NCI-H226 (cell line): ENCODE data around the gene PCDHA2.
"Not testable (repeated sequence)": the region's sequence is repeated elsewhere in the genome, so short reads cannot be mapped to it uniquely, and the experiment has no call there.

ENCODE experiments used
- DNase-seq: peaks from one replicate; pipeline ENCODE4 v3.0.0-alpha.2; 2015

The PCDHA2 gene

DNA sequence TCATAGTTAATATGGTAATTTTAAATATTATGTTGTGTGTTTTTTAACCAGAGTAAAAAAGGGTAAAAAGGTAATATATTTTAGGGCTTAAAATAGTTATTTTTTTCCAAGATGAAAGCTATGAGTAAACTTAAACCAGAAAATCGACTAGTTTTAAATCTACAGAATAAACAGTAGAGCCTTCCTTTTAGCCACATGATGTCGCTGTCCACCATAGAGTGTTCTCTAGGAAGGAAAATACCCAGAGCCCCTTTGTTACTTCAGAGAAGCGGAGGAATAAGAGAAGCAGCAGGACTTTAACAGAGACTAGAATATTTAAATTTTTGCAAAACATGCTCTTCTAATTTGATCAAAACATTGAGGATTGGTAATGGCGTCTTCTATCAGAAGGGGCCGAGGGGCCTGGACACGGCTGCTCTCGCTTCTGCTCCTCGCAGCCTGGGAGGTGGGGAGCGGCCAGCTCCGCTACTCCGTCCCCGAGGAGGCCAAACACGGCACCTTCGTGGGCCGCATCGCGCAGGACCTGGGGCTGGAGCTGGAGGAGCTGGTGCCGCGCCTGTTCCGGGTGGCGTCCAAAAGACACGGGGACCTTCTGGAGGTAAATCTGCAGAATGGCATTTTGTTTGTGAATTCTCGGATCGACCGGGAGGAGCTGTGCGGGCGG is at the start of gene PCDHA2:
Gene PCDHA2, plus strand, starts transcription at position 258 of the 664 bp plus-strand sequence.
- DNase-seq, result no peak

DNA sequence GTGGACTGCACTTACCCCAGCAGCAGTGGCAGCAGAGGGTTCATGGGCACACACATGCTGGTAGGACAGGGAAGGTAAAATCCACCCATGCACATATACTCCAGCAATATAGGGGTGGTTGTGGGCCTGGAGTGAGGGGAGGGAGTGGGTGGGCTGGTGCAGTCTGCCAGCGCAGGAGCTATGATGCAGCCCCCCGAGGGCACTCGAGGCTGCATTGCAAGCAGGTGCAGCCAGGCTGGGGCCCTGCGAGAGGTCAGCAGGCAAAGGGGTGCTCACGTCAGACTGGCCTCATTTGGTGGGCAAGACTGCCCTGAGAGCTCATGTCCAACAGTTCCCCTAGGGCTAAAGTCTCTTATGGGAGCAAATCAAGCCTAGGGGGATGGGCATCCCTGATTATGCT is 41.1 kb upstream of the PCDHA2 start:
- no peak for DNase-seq

DNA sequence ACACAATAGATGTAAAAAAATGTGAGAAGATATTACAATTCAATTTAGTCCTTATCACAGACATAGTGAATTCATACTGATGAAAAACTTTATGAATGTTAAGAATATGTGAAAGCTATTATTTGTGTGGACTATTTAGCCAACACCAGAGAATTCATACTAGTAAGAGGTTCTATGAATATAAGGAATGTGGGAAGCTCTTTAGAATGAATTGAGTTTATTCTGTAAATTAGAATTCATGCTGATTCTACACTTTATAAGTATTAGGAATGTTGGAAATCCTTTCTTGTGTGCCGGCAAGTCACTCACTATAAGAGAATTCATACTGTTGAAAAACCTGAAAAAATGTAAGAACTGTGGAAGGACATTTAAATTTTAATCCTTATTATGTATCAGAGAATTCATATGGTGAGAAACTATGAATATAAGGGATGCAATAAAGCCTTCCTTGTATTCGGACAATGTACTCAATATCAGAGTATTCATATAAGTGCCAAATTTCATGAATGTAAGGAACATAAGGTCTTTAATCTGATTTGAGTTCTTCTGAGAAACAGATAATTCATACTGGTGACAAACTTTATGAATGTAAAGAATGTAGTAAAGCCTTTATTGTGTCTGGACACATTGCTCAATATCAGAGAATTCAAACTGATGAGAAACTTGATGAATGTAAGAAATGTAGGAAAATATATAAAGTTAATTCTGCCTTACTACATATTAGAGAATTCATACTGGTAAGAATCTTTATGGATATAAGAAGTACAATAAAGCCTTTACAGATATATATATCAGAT is 30.3 kb upstream of the PCDHA2 start:
- DNase-seq, result no peak

DNA sequence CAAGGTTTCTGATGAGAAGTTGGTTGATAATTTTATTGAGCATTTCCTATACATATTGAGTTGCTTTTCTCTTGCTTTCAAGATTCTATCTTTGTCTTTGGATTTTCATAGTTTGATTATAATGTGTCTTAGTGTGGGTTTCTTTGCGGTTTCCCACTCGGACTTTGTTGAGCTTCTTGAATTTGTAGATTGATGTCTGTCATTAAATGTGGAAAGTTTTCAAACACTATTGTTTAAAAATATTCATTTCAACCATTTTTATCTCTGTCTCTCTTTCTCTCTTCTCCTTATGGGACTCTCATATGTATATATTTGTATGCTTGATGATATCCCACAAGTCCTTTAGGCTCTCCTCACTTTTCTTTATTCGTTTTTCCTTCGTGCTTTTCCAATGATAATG is 27.2 kb upstream of the PCDHA2 start:
- no peak for DNase-seq

DNA sequence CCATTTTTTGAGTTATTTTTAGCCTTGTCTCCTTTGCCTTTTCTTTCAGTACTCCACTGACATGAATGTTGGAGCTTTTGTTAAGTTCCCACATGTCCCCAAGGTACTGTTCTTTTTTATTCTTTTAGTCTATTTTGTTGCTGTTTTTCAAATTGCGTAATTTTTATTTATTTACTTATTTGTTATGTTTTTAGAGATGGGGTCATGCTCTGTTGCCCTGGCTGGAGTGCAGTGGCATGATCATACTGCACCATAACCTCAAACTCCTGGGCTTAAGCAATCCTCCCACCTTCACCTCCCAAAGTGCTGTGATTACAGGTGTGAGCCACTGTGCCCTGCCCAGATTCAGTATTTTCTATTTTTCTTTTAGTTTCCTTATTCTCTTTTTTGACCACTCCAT is 14.1 kb upstream of the PCDHA2 start:
- no peak for DNase-seq

DNA sequence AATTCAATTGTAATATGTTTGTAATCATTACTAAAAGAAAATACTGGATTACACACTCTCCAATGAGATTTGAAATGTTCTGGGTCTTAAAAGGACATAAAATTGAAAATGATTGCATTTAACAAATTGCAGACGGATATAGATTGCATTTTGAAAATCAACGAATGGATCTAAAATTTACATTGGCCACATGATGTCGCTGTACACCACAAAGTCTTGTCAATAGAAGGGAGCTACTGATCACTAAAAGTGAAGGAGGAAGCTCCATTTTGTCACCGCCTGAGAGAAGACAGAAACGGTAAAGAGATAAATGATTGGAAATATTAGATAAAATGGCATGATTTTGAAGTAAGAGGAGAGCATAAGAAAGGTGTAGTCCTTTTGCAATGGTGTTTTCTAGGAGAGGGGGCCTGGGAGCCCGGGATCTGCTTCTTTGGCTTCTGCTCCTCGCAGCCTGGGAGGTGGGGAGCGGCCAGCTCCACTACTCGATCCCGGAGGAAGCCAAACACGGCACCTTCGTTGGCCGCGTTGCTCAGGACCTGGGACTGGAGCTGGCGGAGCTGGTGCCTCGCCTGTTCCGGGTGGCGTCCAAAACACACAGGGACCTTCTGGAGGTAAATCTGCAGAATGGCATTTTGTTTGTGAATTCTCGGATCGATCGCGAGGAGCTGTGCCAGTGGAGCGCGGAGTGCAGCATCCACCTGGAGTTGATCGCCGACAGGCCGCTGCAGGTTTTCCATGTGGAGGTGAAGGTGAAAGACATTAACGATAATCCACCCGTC is 8.6 kb upstream of the PCDHA2 start, which contains the start of gene PCDHA1:
Gene PCDHA1, plus strand, starts transcription at position 236 of the 782 bp plus-strand sequence.
- no peak for DNase-seq

DNA sequence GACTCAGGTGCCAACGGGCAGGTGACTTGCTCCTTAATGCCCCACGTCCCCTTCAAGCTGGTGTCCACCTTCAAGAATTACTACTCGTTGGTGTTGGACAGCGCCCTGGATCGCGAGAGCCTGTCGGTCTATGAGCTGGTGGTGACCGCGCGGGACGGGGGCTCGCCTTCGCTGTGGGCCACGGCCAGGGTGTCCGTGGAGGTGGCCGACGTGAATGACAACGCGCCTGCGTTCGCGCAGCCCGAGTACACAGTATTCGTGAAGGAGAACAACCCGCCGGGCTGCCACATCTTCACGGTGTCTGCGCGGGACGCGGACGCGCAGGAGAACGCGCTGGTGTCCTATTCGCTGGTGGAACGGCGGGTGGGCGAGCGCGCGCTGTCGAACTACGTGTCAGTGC is 7.2 kb upstream of the PCDHA2 start:
- not testable (repeated sequence) for DNase-seq

DNA sequence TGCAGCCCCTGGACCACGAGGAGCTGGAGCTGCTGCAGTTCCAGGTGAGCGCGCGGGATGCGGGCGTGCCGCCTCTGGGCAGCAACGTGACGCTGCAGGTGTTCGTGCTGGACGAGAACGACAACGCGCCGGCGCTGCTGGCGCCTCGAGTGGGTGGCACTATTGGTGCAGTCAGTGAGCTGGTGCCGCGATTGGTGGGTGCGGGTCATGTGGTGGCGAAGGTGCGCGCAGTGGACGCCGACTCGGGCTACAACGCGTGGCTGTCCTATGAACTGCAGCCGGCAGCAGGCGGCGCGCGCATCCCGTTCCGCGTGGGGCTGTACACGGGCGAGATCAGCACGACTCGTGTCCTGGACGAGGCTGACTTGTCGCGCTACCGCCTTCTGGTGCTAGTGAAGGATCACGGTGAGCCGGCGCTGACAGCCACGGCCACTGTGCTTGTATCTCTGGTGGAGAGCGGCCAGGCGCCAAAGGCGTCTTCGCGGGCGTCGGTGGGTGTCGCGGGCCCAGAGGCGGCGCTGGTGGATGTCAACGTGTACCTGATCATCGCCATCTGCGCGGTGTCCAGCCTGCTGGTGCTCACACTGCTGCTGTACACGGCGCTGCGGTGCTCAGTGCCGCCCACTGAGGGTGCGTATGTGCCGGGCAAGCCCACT is 6.7 kb upstream of the PCDHA2 start:
- DNase-seq, result not testable (repeated sequence)

DNA sequence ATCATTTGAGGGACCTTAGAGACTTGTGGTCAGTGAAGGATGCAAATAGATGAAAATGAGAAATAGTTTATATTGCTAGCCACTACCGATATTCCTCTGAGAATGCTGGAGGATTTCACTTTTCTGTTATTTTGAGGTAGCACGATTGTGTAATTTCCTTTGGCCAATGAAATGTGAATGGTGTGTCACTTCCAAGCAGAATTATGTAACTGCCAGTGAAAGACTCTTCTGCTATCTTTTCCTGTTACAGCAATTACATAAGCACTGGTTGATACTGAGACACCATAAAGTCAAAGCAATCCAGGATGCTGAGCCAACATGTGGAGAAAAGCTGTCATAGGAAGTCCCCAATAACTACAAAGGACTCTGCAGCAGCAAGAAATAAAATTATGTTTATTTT is 3.6 kb upstream of the PCDHA2 start:
- no peak for DNase-seq

DNA sequence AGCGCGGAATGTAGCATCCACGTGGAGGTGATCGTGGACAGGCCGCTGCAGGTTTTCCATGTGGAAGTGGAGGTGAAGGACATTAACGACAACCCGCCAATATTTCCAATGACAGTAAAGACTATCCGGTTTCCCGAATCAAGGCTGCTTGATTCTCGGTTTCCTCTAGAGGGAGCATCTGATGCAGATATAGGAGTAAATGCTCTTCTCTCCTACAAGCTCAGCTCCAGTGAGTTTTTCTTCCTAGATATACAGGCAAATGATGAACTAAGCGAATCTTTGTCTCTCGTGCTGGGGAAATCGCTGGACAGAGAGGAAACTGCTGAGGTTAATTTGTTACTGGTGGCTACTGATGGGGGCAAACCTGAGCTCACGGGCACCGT is 598 bp downstream of the PCDHA2 start:
- DNase-seq, result no peak

DNA sequence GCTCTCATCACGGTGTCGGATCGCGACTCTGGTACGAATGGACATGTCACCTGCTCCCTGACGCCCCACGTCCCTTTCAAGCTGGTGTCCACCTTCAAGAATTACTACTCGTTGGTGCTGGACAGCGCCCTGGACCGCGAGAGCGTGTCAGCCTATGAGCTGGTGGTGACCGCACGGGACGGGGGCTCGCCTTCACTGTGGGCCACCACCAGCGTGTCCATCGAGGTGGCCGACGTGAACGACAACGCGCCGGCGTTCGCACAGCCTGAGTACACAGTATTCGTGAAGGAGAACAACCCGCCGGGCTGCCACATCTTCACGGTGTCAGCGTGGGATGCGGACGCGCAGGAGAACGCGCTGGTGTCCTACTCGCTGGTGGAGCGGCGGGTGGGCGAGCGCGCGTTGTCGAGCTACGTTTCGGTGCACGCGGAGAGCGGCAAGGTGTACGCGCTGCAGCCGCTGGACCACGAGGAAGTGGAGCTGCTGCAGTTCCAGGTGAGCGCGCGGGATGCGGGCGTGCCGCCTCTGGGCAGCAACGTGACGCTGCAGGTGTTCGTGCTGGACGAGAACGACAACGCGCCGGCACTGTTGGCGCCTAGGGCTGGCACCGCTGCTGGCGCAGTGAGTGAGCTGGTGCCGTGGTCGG is 1.5 kb downstream of the PCDHA2 start:
- not testable (repeated sequence) for DNase-seq

DNA sequence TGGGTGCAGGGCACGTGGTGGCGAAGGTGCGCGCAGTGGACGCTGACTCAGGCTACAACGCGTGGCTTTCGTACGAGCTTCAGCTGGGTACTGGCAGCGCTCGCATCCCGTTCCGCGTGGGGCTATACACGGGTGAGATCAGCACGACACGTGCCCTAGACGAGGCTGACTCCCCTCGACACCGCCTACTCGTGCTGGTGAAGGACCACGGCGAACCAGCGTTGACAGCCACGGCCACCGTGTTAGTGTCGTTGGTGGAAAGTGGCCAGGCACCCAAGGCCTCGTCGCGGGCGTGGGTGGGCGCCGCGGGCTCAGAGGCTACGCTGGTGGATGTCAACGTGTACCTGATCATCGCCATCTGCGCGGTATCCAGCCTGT is 2.1 kb downstream of the PCDHA2 start:
- DNase-seq, result no peak

DNA sequence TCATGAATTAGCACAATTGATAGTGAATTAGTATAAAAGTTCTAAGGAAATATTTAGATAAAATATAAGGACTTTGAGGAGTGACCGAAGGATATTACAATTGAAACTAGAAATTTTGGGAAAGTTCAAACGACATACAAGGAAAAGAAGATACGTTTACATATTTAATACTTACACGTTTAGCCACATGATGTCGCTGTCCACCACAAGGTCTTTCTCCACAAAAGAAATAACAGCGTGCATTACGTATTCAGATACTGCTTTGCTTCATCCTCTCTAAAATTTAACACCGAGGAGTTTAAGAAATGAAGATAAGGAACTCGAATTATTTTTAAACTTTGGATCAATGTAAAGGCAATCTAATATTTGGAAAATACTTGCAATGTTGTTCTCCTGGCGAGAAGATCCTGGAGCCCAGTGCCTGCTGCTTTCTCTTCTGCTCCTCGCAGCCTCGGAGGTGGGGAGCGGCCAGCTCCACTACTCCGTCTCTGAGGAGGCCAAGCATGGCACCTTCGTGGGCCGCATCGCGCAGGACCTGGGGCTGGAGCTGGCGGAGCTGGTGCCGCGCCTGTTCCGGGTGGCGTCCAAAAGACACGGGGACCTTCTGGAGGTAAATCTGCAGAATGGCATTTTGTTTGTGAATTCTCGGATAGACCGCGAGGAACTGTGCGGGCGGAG is 6.3 kb downstream of the PCDHA2 start, which contains the start of gene PCDHA3:
Gene PCDHA3, plus strand, starts transcription at position 242 of the 678 bp plus-strand sequence.
- DNase-seq, result no peak

DNA sequence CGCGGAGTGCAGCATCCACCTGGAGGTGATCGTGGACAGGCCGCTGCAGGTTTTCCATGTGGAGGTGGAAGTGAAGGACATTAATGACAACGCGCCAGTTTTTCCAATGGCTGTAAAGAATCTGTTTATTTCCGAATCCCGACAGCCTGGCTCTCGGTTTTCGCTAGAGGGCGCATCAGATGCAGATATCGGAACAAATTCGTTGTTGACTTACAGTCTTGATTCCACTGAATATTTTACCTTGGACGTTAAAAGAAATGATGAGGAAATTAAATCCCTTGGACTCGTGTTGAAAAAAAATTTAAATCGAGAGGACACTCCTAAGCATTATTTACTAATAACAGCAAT is 6.8 kb downstream of the PCDHA2 start:
- DNase-seq, result no peak

DNA sequence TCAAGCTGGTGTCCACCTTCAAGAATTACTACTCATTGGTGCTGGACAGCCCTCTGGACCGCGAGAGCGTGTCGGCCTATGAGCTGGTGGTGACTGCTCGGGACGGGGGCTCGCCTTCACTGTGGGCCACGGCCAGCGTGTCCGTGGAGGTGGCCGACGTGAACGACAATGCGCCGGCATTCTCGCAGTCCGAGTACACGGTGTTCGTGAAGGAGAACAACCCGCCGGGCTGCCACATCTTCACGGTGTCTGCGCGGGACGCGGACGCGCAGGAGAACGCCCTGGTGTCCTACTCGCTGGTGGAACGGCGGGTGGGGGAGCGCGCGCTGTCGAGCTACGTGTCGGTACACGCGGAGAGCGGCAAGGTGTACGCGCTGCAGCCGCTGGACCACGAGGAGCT is 7.7 kb downstream of the PCDHA2 start:
- not testable (repeated sequence) for DNase-seq

DNA sequence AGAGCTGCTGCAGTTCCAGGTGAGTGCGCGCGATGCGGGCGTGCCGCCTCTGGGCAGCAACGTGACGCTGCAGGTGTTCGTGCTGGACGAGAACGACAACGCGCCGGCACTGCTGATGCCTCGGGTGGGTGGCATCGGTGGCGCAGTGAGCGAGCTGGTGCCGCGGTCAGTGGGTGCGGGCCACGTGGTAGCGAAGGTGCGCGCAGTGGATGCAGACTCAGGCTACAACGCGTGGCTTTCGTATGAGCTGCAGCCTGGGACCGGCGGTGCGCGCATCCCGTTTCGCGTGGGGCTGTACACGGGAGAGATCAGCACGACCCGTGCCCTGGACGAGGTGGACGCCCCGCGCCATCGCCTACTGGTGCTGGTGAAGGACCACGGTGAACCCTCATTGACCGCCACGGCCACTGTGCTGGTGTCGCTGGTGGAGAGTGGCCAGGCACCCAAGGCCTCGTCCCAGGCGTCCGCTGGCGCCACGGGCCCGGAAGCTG is 8.2 kb downstream of the PCDHA2 start:
- no peak for DNase-seq

DNA sequence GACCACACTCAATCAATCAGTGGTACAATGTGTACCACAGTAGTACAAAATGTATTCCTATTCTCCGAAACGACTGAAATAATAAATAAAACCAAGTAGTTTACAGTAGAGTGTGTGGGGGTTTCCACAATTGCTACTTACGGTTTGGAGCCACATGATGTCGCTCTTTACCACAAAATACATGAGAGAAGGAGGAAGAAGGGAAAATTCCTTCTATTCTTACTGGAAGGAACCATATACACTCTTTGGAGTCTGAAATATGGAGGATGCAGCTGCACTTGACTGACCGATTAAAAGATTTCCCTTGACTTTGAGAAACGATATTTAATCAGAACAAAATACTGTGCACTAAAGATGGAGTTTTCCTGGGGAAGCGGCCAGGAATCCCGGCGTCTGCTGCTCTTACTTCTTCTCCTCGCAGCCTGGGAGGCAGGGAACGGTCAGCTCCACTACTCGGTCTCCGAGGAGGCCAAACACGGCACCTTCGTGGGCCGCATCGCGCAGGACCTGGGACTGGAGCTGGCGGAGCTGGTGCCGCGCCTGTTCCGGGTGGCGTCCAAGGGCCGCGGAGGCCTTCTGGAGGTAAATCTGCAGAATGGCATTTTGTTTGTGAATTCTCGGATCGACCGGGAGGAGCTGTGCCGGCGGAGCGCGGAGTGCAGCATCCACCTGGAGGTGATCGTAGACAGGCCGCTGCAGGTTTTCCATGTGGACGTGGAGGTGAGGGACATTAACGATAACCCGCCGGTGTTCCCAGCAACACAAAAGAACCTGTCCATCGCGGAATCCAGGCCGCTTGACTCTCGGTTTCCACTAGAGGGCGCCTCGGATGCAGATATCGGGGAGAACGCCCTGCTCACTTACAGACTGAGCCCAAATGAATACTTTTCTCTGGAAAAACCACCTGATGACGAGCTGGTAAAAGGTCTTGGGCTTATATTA is 12.5 kb downstream of the PCDHA2 start, which contains the start of gene PCDHA4:
Gene PCDHA4, plus strand, starts transcription at position 235 of the 942 bp plus-strand sequence.
- no peak for DNase-seq

DNA sequence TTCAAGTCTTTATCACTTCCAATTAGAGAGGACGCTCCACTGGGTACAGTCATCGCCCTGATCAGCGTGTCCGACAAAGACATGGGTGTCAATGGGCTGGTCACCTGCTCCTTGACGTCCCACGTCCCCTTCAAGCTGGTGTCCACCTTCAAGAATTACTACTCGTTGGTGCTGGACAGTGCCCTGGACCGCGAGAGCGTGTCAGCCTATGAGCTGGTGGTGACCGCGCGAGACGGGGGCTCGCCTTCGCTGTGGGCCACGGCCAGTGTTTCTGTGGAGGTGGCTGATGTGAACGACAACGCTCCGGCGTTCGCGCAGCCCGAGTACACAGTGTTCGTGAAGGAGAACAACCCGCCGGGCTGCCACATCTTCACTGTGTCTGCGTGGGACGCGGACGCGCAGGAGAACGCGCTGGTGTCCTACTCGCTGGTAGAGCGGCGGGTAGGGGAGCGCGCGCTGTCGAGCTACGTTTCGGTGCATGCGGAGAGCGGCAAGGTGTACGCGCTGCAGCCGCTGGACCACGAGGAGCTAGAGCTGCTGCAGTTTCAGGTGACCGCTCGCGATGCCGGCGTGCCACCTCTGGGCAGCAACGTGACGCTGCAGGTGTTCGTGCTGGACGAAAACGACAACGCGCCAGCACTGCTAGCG is 13.7 kb downstream of the PCDHA2 start:
- not testable (repeated sequence) for DNase-seq

DNA sequence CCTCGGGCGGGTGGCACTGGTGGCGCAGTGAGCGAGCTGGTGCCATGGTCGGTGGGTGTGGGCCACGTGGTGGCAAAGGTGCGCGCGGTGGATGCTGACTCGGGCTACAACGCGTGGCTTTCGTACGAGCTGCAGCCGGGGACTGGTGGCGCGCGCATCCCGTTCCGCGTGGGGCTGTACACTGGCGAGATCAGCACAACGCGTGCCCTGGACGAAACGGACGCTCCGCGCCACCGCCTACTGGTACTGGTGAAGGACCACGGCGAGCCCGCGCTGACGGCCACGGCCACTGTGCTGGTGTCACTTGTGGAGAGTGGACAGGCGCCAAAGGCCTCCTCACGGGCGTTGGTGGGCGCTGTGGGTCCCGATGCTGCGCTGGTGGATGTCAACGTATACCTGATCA is 14.2 kb downstream of the PCDHA2 start:
- DNase-seq, result no peak
